ENCODE results near the gene OR8K3.

The OR8K3 gene

DNA sequence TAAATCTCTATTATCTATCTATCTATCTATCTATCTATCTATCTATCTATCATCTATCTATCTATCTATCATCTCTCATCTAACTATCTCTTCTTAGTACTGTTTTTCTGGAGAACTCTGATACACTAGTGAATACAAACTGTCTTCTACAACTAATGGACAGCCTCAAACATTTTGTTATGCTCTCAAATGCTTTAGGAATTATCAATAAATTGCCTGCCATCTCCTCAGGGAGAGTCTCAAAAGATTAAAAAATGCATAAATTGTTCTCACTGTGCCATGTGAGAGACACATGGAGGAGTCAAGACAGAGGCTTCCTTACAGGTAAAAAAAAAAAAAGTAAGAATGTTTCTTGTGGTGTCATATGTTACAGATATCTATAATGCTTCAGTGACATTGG is at the start of gene OR8K3:
Gene OR8K3, plus strand, starts transcription at position 301 of the 400 bp plus-strand sequence. CDS start 3,163 bp downstream, outside the sequence.
- DNase-seq (ENCODE audit: low read depth), result no peak

DNA sequence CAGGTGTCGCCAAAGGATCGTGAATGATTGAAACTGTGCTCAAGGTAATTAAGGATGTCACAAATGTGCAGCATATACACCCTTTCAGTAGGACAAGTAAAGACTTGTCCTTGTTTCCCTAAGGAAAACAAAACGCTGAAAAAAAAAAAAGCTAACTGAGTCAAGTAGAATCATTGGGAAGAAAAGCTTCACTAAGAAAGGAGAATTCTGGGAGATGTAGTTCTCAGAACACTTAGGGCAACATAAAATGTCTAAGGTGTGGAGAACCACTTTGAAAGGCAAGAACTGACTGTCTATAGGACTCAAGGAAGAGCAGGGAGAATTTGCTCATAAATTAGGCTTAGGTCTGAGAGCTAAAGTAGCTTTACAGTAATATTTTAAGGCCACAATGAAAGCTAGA is 43.9 kb upstream of the OR8K3 start:
- no peak for DNase-seq (ENCODE audit: low read depth)

DNA sequence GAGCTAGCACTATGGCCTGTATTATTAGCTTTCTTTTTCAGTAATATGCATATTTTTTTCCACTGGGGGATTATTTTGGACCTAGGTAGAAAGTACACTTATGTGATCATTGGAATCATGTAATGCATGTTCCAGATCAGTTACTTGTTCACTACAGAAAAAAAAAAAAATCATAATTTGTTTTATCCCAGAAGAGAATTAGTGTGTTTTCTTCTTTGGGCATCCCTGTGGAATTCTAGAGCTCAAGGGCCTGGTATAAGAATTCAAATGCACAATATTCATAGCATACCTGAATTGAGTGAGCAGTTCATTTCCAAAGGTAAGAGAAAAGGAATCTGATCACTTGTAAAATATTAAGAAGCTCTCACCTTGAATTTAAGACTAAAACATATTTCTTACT is 41.1 kb upstream of the OR8K3 start, which contains the start of gene OR5T1:
Gene OR5T1, plus strand, starts transcription at position 301 of the 400 bp plus-strand sequence. CDS start 1,485 bp downstream, outside the sequence.
- no peak for DNase-seq (ENCODE audit: low read depth)

DNA sequence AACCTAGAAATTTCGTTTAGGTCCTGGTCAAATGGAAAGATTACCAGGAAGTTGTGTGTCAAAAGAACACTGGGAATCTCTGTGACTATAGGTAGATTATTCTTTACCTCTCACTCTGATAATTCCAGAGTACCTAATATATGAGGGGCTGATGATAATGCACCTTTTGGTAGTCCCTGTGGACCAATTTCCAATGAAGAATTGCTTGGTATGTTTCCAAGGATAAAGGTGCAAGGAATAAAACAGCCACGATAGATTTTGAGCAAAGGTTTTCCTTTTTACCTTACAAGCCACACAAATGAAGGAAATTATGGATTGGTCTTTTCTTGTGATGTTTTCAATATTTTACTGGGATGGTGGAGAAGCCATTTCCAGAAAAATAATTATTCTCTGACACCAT is 22.8 kb upstream of the OR8K3 start, which contains the start of gene OR8H1:
Gene OR8H1, minus strand, starts transcription at position 101 of the 400 bp plus-strand sequence. CDS start 1,192 bp downstream, outside the sequence.
- DNase-seq (ENCODE audit: low read depth), result no peak

DNA sequence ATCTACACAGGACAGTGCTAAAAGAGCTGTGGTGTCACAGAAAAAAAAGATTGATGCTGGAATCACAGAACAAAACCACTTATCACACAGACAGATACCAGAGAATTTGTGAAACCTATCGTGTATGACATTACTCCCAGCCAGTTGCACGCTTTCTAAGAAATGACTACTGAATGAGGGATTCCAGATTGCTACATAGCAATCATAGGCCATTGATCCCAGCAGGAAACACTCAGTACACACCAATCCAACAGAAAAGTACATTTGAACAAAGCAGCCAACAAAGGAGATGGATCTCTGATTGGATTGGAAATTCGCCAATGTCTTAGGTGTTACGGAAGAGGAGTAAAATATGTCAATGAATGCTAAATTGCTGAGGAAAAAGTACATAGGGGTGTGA is 18.0 kb upstream of the OR8K3 start:
- no peak for DNase-seq (ENCODE audit: low read depth)

DNA sequence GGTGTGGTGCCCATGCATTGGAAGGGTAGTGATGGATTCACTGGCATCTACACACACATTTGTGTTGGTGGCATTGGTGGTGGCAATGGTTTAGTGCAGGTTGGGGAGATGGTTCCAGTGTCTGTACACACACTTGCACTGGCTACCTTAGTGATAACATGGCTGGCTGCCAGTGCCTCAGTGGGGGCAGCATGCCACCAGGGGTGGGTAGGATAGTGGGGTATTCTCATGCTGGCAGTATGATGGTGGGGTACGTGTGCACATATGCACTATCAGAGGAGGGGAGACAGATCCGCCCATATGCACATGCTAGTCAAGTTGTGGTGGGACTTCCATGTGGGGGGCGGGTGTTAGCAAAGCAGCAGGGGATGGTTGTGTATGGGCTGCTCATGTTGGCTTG is 7.1 kb upstream of the OR8K3 start:
- no peak for DNase-seq (ENCODE audit: low read depth)

DNA sequence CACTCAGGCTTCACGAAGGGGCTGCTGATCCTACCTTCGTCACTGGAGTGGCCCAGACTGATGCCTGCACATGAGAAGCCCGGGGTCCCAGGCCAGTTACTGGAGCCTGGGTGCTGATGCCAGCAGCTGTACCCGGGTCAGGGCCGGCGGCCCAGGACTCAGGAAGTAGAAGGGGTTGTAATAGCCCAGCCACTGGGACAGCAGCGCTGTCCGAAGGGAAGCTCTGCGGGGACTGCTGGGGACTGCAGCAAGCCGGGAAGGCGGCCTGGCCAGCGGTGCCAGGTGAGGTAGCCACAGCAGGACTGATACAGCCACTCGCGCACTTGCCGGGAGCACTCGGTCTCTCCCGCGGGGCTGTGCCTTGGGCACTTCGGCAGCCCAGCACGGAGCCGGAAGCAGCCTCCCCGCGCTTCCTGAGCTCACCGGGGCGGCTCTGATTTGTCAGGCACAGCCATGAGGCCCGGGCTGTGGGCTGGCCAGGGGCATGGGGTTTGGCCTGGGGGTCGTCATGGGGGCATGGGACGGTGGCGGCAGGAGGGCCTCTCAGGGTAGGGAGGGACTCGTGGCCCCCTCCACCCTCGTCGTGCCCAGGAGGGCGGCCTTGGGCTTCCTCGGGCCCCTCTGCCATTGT is 17.0 kb downstream of the OR8K3 start:
- DNase-seq (ENCODE audit: low read depth), result no peak

DNA sequence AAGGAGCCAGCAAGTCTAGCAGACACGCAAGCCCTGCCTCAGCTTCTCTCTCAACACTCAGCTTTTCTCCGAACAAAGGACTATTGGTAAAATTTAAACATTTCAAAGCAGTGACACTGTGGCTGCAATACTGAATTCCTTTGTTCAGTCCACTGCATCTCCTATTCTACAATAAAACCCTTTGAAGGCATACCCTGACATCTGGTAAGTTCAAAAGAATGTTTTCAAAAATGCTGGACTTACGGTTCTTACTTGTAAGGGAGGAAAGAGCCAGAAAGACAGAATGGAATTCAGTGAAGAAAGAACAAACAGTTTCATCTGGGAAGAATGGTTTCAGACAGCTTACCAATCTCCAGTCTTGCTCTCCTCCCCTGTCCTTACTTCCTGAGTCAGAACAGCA is 18.2 kb downstream of the OR8K3 start:
- no peak for DNase-seq (ENCODE audit: low read depth)

DNA sequence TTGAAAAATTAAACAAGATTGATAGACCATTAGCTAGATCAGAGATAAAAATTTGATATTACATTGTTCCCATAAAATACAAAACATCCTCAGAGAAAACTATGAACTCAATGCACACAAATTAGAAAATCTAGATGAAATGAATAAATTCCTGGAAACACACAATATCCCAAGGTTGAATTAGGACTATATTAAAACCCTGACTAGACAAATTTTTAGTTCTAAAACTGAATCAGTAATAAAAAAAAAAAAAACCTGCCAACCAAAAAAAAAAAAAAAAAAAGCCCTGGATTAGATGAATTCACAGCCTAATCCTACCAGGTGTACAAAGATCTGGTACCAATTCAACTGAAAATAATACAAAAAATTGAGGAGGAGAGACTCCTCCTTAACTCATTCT is 25.3 kb downstream of the OR8K3 start:
- DNase-seq (ENCODE audit: low read depth), result no peak

DNA sequence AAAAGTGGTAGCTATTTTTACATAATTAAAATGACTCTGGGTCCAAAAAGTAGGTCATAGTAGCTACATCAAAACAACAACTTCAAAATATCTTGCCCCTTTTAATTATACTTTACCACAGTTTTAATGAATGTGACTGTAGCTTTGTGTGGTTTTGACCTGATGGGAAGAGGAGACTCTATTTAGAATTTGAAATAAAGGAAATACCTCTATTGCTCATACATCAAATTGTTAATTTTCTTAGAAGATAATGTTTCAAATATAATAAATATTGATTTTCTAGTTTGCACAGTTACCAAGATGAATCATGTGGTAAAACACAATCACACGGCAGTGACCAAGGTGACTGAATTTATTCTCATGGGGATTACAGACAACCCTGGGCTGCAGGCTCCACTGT is 30.8 kb downstream of the OR8K3 start, which contains the start of gene OR8K1:
Gene OR8K1, plus strand, starts transcription at position 301 of the 400 bp plus-strand sequence. Its CDS starts 0 bp downstream, at position 301.
- DNase-seq (ENCODE audit: low read depth), result no peak

DNA sequence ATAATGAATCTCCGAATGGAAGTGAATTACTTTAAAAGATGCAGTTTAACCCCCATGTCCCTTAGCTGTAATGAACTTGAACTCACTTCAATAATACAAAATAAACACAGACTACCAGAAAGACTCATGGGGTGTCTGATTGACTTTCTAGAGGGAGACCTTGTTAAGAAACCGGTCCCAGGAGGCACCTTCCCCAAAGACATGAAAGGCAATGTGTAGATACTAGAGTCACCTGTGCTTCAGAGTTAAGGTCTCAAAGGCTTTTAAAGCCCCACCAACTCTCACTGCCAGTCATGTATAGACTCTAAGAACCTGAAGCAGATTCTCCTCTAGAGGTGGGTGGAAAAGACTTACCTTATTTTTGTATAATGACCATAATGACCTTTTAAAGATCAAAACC is 39.0 kb downstream of the OR8K3 start, which contains the start of gene OR8J1:
Gene OR8J1, plus strand, starts transcription at position 301 of the 400 bp plus-strand sequence. CDS start 5,956 bp downstream, outside the sequence.
- DNase-seq (ENCODE audit: low read depth), result no peak
